H54 (cell line): ENCODE data around the gene LYPD1.
A peak's percentile ranks its signal among the peaks of the same experiment; 100 is the strongest.

Experiments
- DNase-seq: peaks from one replicate; pipeline ENCODE4 v3.0.0; 2011; ENCODE audit warnings: low spot score, mixed read lengths; ENCODE audit not compliant: insufficient read length
- FAIRE-seq: peaks from 3 replicates; lab custom pipeline; 2011; peaks lifted over from hg19 to GRCh38; lab: Jason Lieb, UNC
- POLR2A ChIP-seq: IDR thresholded peaks from 2 replicates; pipeline ENCODE4 v1.6.1; 2011; ENCODE audit warnings: low read depth, mild to moderate bottlenecking, low read length

The LYPD1 gene

GRCh38 chr2:132633635-132634034 lies 36.4 kb downstream of the LYPD1 start:
- no peak for FAIRE-seq
- no peak for TF ChIP-seq POLR2A

GRCh38 chr2:132632000-132632649 lies 37.9 kb downstream of the LYPD1 start:
- FAIRE-seq (peak; percentile 50), DNase-seq (no peak)
- no peak for TF ChIP-seq POLR2A

More at GRCh38 chr2:132633635-132634034, 36.4 kb downstream of the LYPD1 start:
- DNase-seq: no peak

GRCh38 chr2:132627536-132627935 lies 42.5 kb downstream of the LYPD1 start:
- TF ChIP-seq POLR2A: no peak
- FAIRE-seq (no peak), DNase-seq (no peak)

GRCh38 chr2:132623096-132623839 lies 46.7 kb downstream of the LYPD1 start:
- DNase-seq: peak; percentile 51
- TF ChIP-seq POLR2A: no peak
- FAIRE-seq: peak; percentile 55

- no peak for TF ChIP-seq POLR2A
- FAIRE-seq: no peak
- no peak for DNase-seq
Observed at GRCh38 chr2:132621131-132621875, 48.7 kb downstream of the LYPD1 start.

GRCh38 chr2:132620115-132620514 lies 49.9 kb downstream of the LYPD1 start:
- FAIRE-seq: no peak
- no peak for TF ChIP-seq POLR2A
- DNase-seq: no peak

GRCh38 chr2:132618734-132619133 lies 51.3 kb downstream of the LYPD1 start:
- TF ChIP-seq POLR2A: no peak
- no peak for FAIRE-seq
- no peak for DNase-seq

- no peak for TF ChIP-seq POLR2A
- FAIRE-seq (no peak), DNase-seq (no peak)
Observed at GRCh38 chr2:132617989-132618388, 52.0 kb downstream of the LYPD1 start.

GRCh38 chr2:132615329-132616085 lies 54.5 kb downstream of the LYPD1 start:
- FAIRE-seq (no peak), DNase-seq (no peak)
- no peak for TF ChIP-seq POLR2A

- DNase-seq (no peak), FAIRE-seq (no peak)
- no peak for TF ChIP-seq POLR2A
Observed at GRCh38 chr2:132611719-132612118, 58.3 kb downstream of the LYPD1 start.

GRCh38 chr2:132609101-132609890 lies 60.7 kb downstream of the LYPD1 start:
- DNase-seq (no peak), FAIRE-seq (no peak)
- TF ChIP-seq POLR2A: no peak

GRCh38 chr2:132608311-132608710 lies 61.7 kb downstream of the LYPD1 start:
- no peak for FAIRE-seq

More at GRCh38 chr2:132608311-132608710, 61.7 kb downstream of the LYPD1 start:
- DNase-seq: no peak
- no peak for TF ChIP-seq POLR2A
